Measurements from ENCODE around the gene BCL7A. TPM values are rescaled to one million over a fixed set of nuclear protein-coding genes. Genes with fewer than 3 reads are reported as not detected.

The BCL7A gene
- total RNA-seq, 4 donors from 2014 or later, result 2.8 to 4.9 (median 3.4) TPM

GRCh38 chr12:122086116-122086515, 64.4 kb downstream of the BCL7A start:
- TF ChIP-seq CTCF (IDR thresholded peaks at IDR 0.05), result no peak
- ATAC-seq (ENCODE audit: low FRiP score) (no peak), DNase-seq (ENCODE audit: low spot score) (no peak)

- ATAC-seq (ENCODE audit: low FRiP score) (no peak), DNase-seq (ENCODE audit: low spot score) (no peak)
- no peak for TF ChIP-seq CTCF (IDR thresholded peaks at IDR 0.05)
Observed at GRCh38 chr12:122086641-122087285, 65.1 kb downstream of the BCL7A start.

GRCh38 chr12:122087431-122088178, 65.9 kb downstream of the BCL7A start:
- no peak for ATAC-seq (ENCODE audit: low FRiP score)
- no peak for DNase-seq (ENCODE audit: low spot score)
- TF ChIP-seq CTCF (IDR thresholded peaks at IDR 0.05), result no peak

DNA sequence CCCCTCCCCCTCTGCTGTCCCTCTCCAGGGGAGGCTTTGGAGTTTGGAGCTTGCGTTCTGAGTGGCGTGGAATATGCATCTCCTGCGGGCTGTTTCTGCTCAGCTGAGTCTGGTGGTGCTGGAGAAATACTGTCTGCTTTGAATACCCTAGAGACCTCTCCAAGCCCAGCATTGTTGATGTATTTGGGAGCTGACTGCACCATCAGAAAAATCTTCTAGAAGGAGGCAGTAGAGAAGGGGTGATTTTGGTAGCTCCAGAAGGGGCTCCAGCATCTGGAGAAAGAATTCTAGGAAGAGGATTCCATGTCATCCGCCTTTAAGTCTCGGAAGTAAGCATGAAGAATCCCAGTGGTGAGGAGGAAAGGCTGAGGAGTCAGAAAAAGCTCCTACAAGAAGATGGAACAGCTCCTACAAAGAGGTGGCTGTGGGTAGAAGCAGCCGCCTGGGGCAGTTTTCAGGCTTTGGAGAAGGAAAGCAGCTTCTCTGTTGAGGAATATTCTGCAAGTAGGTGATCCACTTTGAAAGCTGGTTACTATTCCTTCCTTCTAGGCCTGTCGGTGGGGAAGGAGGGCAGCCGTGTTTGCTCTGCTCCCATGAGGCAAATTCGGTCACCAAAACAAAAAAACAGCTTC, 66.6 kb downstream of the BCL7A start:
- no peak for TF ChIP-seq CTCF (IDR thresholded peaks at IDR 0.05)
- DNase-seq (ENCODE audit: low spot score) (no peak), ATAC-seq (ENCODE audit: low FRiP score) (no peak)

- ATAC-seq (ENCODE audit: low FRiP score), result no peak
- TF ChIP-seq CTCF (IDR thresholded peaks at IDR 0.05), result no peak
- no peak for DNase-seq (ENCODE audit: low spot score)
Observed at GRCh38 chr12:122089077-122089476, 67.4 kb downstream of the BCL7A start.

- no peak for TF ChIP-seq CTCF (IDR thresholded peaks at IDR 0.05)
- no peak for DNase-seq (ENCODE audit: low spot score)
- peak; percentile 87 for ATAC-seq (ENCODE audit: low FRiP score)
Observed at GRCh38 chr12:122090759-122091515, 69.3 kb downstream of the BCL7A start.

Measured in omental fat pad (tissue), 4 donors.